ENCODE results near the gene SUMO1. TPM values are rescaled to one million over a fixed set of nuclear protein-coding genes. Genes with fewer than 3 reads are reported as not detected.

The SUMO1 gene
- total RNA-seq, result 96.6 and 120 TPM in 2 replicates

DNA sequence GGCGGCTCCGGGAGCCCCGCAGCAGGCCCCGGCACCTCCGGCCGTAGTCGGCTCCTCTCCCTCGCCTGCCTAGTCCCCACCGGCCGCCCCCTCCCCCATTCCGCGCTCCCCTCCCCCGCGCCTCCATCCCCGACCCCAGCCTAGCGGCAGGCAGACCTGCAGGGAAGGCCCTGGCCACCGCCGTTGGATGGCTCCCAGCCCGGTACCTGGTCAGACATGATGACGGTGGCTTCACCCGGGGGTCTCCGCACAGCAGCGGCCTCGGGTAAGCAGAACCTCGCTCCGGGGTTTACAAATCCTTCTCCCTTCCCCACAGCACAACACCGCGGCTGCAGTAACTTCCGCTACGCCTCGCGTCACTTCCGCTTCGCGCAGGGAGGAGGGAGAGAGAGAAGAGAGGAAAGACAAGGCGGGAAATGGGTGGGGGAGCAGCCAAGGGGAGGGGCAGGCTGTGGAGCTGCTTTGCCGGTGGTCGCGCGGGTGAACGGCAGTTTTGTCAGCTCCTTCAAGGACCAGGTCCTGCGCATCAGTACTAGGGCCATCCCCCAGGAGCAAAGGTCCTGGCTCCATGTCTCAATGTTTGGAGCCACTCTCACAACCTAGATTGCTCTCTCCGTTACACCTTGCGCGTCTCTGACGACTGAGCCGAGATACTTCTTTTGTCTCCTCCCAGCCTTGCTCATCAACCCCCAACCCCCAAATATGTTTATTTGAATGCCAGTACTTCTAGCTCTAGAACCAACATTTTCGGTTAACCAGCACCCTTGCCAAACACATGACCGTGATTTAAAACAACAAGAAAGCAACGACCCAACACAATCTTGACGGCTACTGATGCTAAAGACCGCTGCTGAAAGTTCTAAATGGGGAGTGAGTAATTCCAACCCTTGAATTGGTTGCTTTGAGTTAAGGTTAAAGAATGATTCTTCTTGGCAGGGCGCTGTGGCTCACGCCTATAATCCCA lies at the start of gene SUMO1:
SUMO1 (minus strand) TSS at position 364 of the 964 bp plus-strand sequence; CDS start at position 218, 146 bp downstream.

GRCh38 chr2:202265467-202266277 lies 27.3 kb upstream of the SUMO1 start, which contains the start of gene NOP58:
Gene NOP58 (plus strand): TSS chr2:202265763. CDS start chr2:202265942, 179 bp downstream.

Other genes with a start within 250 kb of the SUMO1 start
- gene FZD7, start 204.7 kb downstream of the SUMO1 start, total RNA-seq, result 27.7 and 51.4 TPM in 2 replicates
- under 0.01 and 0.09 TPM in 2 replicates for gene KIAA2012, start 165.3 kb downstream of the SUMO1 start, total RNA-seq
- gene NOP58, start 27.2 kb upstream of the SUMO1 start, total RNA-seq, result 47.2 and 73.3 TPM in 2 replicates
- gene BMPR2, start 137.7 kb upstream of the SUMO1 start, total RNA-seq, result 33.0 and 50.1 TPM in 2 replicates